ENCODE results near the gene DNAJC11.
A peak's percentile ranks its signal among the peaks of the same experiment; 100 is the strongest.
"Not testable (repeated sequence)": the region's sequence is repeated elsewhere in the genome, so short reads cannot be mapped to it uniquely, and the experiment has no call there.

The DNAJC11 gene

GRCh38 chr1:6623269-6623965 is 78.2 kb downstream of the DNAJC11 start:
- DNase-seq = no peak

- DNase-seq = no peak
Observed at GRCh38 chr1:6622396-6623152, 79.0 kb downstream of the DNAJC11 start.

- no peak for DNase-seq
Observed at GRCh38 chr1:6621429-6622391, 79.9 kb downstream of the DNAJC11 start.

- DNase-seq = no peak
Observed at GRCh38 chr1:6619045-6619444, 82.6 kb downstream of the DNAJC11 start.

GRCh38 chr1:6614929-6615785 is 86.5 kb downstream of the DNAJC11 start:
- DNase-seq = no peak

GRCh38 chr1:6614019-6614928 is 87.3 kb downstream of the DNAJC11 start:
- peak; percentile 65 for DNase-seq

- DNase-seq = peak; percentile 100
Observed at GRCh38 chr1:6613361-6614018, 88.1 kb downstream of the DNAJC11 start, which contains the start of gene PHF13. Gene PHF13, plus strand, starts transcription at chr1:6613731. Its CDS starts 336 bp downstream, at chr1:6614067.

- no peak for DNase-seq
Observed at GRCh38 chr1:6612641-6613360, 88.8 kb downstream of the DNAJC11 start.

GRCh38 chr1:6603915-6604558 is 97.6 kb downstream of the DNAJC11 start:
- DNase-seq = peak; percentile 48

GRCh38 chr1:6603238-6603914 is 98.2 kb downstream of the DNAJC11 start:
- DNase-seq = peak; percentile 69

GRCh38 chr1:6602669-6603237 is 98.9 kb downstream of the DNAJC11 start, which contains the start of gene KLHL21:
Gene KLHL21, minus strand, starts transcription at chr1:6602869. Its CDS starts 52 bp downstream, at chr1:6602817.
- peak; percentile 90 for DNase-seq

GRCh38 chr1:6601923-6602668 is 99.5 kb downstream of the DNAJC11 start:
- DNase-seq = peak; percentile 41

- DNase-seq = peak; percentile 91
Observed at GRCh38 chr1:6601049-6601922, 100.3 kb downstream of the DNAJC11 start.

- no peak for DNase-seq
Observed at GRCh38 chr1:6600410-6601048, 101.1 kb downstream of the DNAJC11 start.

- not testable (repeated sequence) for DNase-seq
Observed at GRCh38 chr1:6599991-6600390, 101.6 kb downstream of the DNAJC11 start.

Measured in activated CD4-positive, alpha-beta T cell treated with anti-CD3 and anti-CD28 coated beads for 48 hours (primary cell).